Ovary (tissue), 9 donors: Measurements from ENCODE around the gene PADI3. TPM values are rescaled to one million over a fixed set of nuclear protein-coding genes. Genes with fewer than 3 reads are reported as not detected.

Experiments
- DNase-seq, 5 donors: peaks; one replicate each; pipeline ENCODE4 v3.0.0-alpha.2; 2019 to 2020
- H3K27ac ChIP-seq, 2 donors: fragments of 200-600 bp; one replicate each; pipeline versions ENCODE4 v1.5.1 to v1.8.0; 2019 to 2022
- H3K27me3 ChIP-seq: fragments of 200-600 bp; one replicate; pipeline ENCODE4 v1.8.0; 2022
- H3K36me3 ChIP-seq: fragments of 200-600 bp; sonication (generic); one replicate; pipeline ENCODE4 v1.5.1; 2019
- H3K4me1 ChIP-seq: one replicate; pipeline ENCODE4 v1.8.1; 2013; ENCODE audit warnings: mild to moderate bottlenecking, moderate library complexity; ENCODE audit not compliant: insufficient read depth
- H3K4me3 ChIP-seq: fragments of 200-600 bp; sonication (generic); one replicate; pipeline ENCODE4 v1.5.1; 2017
- H3K9me3 ChIP-seq, 2 donors: fragments of 200-600 bp in 1 of 2; sonication (generic) in 1 of 2; one replicate each; pipeline versions ENCODE4 v1.5.1 to v1.8.1; 2013 to 2019; ENCODE audit warnings: mild to moderate bottlenecking in 1 of 2, moderate library complexity in 1 of 2
- EP300 ChIP-seq: sonication (generic); formaldehyde crosslinking; IDR thresholded peaks from one replicate; pipeline ENCODE4 v1.6.1; 2017; ENCODE audit warnings: antibody characterized with exemption
- POLR2A ChIP-seq: fragments of 450-650 bp; IDR thresholded peaks from one replicate; pipeline ENCODE4 v1.6.1; 2017; ENCODE audit warnings: antibody characterized with exemption, mild to moderate bottlenecking, moderate library complexity
- WGBS, 3 donors: extraction: QIAGEN DNeasy Blood & Tissue Kit in 1 of 3; methylation state at CpG; one replicate each; pipeline versions ENCODE4 v1.1.5 to v1.1.7; 2013 to 2017; 5-methylcytosine and 5-hydroxymethylcytosine counted together
- intact Hi-C, 4 donors: fragments of 100-400 bp; cut with DNase I; formaldehyde crosslinking; loops; one replicate each; pipeline versions ENCODE4 v1.11.0 to v1.15.1; 2022 to 2023
- polyA plus RNA-seq, 2 donors: library from polyadenylated mRNA; stranded (reverse); fragments of 200-250 nt in 1 of 2; fragments of 350-450 nt in 1 of 2; fragmentation: Illumina TruSeq in 1 of 2; extraction: RNeasy Lipid Tissue Mini Kit (QIAGEN cat#74804) in 1 of 2; gene quantifications; one replicate each; pipeline ENCODE4 v1.2.3, GENCODE V29; 2013 to 2014
- total RNA-seq, 7 donors: library from RNA; depleted of rRNA in 2 of 7; stranded (reverse); fragments of >200 nt in 2 of 7; fragmentation: NEBNext Ultra II Directional in 3 of 7; extraction: Animal tissue kit (Norgen Biotek cat#: 25700) in 3 of 7; gene quantifications; one replicate each; pipeline versions ENCODE4 v1.1.0 to v1.2.4, GENCODE V29; 2016 to 2023
- TF ChIP-seq, protein P1 (sequence below), 3 donors: fragments of 450-650 bp in 2 of 3; fragments of 200-600 bp in 1 of 3; IDR thresholded peaks; one replicate each; pipeline versions ENCODE4 v1.5.1 to v1.8.0; 2016 to 2022; ENCODE audit warnings: antibody characterized with exemption in 3 of 3, mild to moderate bottlenecking in 1 of 3
- donor health status: DM: no; HTN: no; CAD: no; lungs with moderate emphysema.
- donor health status: DM: no; HTN: no; CAD: no.
- donor health status: Bipolar disorder and iron deficiency.
- donor health status: DM: yes; HTN: yes; CAD: no.
- donor health status: DM: no; HTN: no; CAD: no.
- donor health status: DM: yes; HTN: yes; CAD: no.

PADI3 gene
- total and polyA plus RNA-seq, 9 donors, result not detected

DNA sequence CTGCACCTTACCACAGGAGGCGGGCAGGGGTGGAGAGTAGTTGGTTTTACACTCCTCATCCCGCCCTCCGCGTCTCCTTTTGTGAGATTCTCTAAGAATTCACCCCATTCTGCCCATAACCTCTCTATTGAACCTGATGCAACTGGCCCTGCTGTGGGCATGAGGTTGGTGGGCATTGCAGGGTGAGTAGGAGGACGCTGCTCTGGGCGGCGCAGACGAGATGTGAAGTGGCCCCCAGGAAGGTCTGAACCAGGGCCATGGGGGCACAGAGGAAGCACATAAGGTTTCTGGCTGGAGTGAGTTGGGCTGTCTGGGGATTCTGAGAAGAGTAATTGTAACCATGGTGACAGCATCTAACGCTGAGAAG lies 35.1 kb upstream of the PADI3 start:
- no peak for DNase-seq
- H3K4me3 ChIP-seq, result no peak overlapping the region
- no peaks in the 10 kb centered on the region for H3K36me3 ChIP-seq
- no peaks in the 10 kb centered on the region for H3K9me3 ChIP-seq
- no peak overlapping the region for H3K27ac ChIP-seq
- 75 to 89% (median 85%) methylated on average over 9 of the region's 9 CpGs for WGBS, 3 donors
- TF ChIP-seq, protein P1, sequence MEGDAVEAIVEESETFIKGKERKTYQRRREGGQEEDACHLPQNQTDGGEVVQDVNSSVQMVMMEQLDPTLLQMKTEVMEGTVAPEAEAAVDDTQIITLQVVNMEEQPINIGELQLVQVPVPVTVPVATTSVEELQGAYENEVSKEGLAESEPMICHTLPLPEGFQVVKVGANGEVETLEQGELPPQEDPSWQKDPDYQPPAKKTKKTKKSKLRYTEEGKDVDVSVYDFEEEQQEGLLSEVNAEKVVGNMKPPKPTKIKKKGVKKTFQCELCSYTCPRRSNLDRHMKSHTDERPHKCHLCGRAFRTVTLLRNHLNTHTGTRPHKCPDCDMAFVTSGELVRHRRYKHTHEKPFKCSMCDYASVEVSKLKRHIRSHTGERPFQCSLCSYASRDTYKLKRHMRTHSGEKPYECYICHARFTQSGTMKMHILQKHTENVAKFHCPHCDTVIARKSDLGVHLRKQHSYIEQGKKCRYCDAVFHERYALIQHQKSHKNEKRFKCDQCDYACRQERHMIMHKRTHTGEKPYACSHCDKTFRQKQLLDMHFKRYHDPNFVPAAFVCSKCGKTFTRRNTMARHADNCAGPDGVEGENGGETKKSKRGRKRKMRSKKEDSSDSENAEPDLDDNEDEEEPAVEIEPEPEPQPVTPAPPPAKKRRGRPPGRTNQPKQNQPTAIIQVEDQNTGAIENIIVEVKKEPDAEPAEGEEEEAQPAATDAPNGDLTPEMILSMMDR (IDR thresholded peaks at IDR 0.05), result no peak
- TF ChIP-seq POLR2A (no peak), EP300 (no peak)
- intact Hi-C loops, result no loop called here
- H3K27me3 ChIP-seq, result no peaks in the 10 kb centered on the region
- H3K4me1 ChIP-seq, result no peaks in the 10 kb centered on the region

- intact Hi-C loops, result no loop called here
- Histone ChIP-seq H3K4me3 (no peak overlapping the region), H3K4me1 (no peaks in the 10 kb centered on the region), H3K27ac (no peak overlapping the region), H3K36me3 (no peaks in the 10 kb centered on the region), H3K27me3 (no peaks in the 10 kb centered on the region), H3K9me3 (no peaks in the 10 kb centered on the region)
- TF ChIP-seq POLR2A, result no peak
- TF ChIP-seq EP300, result no peak
- TF ChIP-seq, protein P1 (IDR thresholded peaks at IDR 0.05), result no peak
- WGBS, 3 donors, result 80 to 87% (median 84%) methylated on average over 5 of the region's 5 CpGs
- DNase-seq, result no peak
Measured at GRCh38 chr1:17214876-17215544, 33.9 kb upstream of the PADI3 start.

- DNase-seq, result no peak
- no peak overlapping the region for H3K27ac ChIP-seq
- H3K36me3 ChIP-seq, result no peaks in the 10 kb centered on the region
- no peaks in the 10 kb centered on the region for H3K9me3 ChIP-seq
- H3K4me1 ChIP-seq, result no peaks in the 10 kb centered on the region
- WGBS, 3 donors, result 83 to 89% (median 84%) methylated on average over 6 of the region's 6 CpGs
- no peak for TF ChIP-seq POLR2A
- TF ChIP-seq EP300, result no peak
- TF ChIP-seq, protein P1 (IDR thresholded peaks at IDR 0.05), result no peak
- H3K27me3 ChIP-seq, result no peaks in the 10 kb centered on the region
- H3K4me3 ChIP-seq, result no peak overlapping the region
- intact Hi-C loops, result no loop called here
Measured at GRCh38 chr1:17215545-17215890, 33.4 kb upstream of the PADI3 start.

DNA sequence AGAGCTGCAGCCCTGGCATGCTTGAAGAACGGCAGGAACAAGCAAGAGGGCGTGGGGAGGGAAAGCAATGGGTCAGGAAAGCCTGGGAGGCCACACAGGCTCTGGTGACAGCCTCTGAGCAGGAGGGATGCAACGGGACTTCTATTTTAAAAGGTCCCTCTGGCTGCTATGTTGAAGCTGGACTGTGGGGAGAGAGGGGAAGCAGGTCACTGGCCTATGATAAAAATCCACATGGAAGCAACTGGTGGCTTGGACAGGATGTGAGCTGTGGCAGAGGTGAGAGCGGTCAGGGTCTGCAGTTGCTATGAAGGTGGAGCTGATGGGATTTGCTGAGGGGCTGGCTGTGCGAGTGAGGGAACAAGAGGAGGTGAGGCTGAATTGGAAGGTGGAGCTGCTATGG lies 32.8 kb upstream of the PADI3 start:
- WGBS, 3 donors, result 47 to 52% (median 50%) methylated on average over 5 of the region's 5 CpGs
- Histone ChIP-seq H3K36me3 (no peaks in the 10 kb centered on the region), H3K27ac (no peak overlapping the region), H3K27me3 (no peaks in the 10 kb centered on the region), H3K4me1 (no peaks in the 10 kb centered on the region), H3K4me3 (no peak overlapping the region), H3K9me3 (no peaks in the 10 kb centered on the region)
- TF ChIP-seq EP300 (no peak), POLR2A (no peak)
- TF ChIP-seq, protein P1 (IDR thresholded peaks at IDR 0.05), result no peak
- DNase-seq, result no peak
- intact Hi-C loops, result no loop called here
